Measurements from ENCODE around the gene YAF2.

YAF2 gene, protein sequence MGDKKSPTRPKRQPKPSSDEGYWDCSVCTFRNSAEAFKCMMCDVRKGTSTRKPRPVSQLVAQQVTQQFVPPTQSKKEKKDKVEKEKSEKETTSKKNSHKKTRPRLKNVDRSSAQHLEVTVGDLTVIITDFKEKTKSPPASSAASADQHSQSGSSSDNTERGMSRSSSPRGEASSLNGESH

GRCh38 chr12:42238240-42239140 is at the start of gene YAF2:
TSS of gene YAF2 (minus strand) at chr12:42238248. CDS start at chr12:42238180, 68 bp downstream.
- peak; percentile 79 for DNase-seq

GRCh38 chr12:42286741-42287140 is 48.7 kb upstream of the YAF2 start:
- DNase-seq = no peak

- no peak for DNase-seq
Measured at GRCh38 chr12:42285431-42285830, 47.4 kb upstream of the YAF2 start.

- DNase-seq = no peak
Measured at GRCh38 chr12:42284876-42285275, 46.8 kb upstream of the YAF2 start.

DNA sequence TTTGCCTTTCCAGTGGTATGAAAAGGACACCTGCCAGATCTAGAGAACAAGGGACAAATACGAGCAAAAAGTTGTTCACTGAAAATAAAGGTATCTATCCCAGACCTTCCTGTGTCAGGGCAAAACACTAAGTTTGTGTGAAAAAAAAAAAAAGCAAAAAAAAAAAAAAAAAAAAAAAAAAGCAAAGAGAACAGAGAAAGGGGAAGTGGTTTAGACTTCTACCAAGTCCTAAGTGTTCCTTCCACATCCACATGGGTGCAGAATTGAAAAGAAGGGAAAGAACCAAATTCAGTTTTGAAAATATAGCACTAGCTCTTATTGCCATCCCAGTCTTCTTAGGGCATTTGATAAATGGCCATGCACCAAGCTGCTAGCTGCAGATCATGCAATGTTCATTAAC is 46.1 kb upstream of the YAF2 start:
- DNase-seq = no peak

- DNase-seq = no peak
Measured at GRCh38 chr12:42283739-42284138, 45.7 kb upstream of the YAF2 start.

GRCh38 chr12:42282294-42282693 is 44.2 kb upstream of the YAF2 start:
- DNase-seq = no peak

DNA sequence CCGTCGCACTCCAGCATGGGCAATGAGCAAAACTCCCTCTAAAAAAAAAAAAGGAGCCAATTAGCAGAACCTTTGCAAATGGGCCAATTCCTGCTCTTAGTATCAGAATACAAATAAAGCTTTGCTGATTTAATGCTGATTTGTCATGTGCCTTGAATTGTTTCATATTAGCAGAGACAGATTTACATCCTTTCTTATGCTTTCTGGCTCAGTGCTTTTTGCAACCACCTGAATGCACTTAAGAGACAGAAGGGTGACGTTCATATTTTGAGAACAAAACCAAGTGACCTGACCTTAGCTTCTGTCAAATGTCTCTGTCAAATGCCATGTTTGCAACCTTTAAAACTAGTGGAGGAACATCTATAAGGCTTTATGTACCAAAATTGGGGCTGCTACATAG is 43.8 kb upstream of the YAF2 start:
- no peak for DNase-seq

DNA sequence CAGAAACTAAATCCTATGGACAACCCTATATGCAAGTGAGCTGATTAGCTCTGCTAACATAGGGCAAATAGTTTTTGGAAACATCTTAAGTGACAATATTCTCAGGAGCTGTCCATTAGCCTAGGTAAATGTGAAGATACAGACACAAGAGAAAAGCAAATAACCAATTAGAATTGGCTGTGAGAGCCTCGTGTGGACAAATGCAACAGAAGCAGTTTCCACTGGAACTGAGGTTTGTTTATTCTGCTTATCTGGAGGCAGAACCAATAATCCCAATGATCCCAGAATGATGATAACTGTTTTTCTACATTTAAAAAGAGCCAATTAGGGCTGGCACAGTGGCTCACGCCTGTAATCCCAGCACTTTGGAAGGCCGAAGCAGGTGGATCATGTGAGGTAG is 43.2 kb upstream of the YAF2 start:
- no peak for DNase-seq

DNA sequence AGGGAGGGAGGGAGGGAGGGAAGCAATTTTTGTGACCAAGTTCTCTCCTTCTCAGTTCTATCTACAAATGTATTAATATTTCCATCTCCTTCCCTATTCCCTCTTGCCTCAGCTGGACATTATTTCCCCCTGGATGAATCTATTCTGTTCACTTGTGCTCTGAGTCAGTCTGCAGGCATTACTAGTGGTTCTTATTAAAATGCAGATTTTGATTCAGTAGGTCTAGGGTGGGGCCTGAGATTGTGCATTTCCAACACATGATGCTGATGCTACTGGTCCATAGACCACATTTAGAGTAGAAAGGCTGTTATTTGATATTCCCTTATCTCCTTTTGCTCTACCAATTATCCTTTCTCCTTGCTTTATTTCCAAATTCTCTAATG is 40.1 kb upstream of the YAF2 start:
- DNase-seq = no peak

GRCh38 chr12:42277396-42278127 is 39.5 kb upstream of the YAF2 start:
- DNase-seq = no peak

DNA sequence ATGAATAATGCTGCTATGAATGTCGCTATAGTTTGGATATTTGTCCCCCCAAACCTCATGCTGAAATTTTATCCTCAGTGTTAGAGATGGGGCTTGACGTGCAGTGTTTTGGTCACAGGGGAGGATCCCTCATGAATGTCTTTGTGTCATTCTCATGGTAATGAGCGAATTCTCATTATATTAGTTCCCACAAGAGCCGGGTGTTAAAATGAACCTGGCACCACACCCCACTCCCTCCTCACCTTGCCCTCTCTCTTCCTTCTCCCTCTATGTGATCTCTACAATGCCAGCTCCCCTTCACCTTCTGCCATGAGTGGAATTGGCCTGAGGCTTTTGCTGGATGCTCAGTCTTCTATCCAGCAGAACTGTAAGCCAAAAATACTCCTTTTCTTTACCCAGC is 37.5 kb upstream of the YAF2 start:
- DNase-seq = no peak

GRCh38 chr12:42273706-42274105 is 35.7 kb upstream of the YAF2 start:
- DNase-seq = no peak

DNA sequence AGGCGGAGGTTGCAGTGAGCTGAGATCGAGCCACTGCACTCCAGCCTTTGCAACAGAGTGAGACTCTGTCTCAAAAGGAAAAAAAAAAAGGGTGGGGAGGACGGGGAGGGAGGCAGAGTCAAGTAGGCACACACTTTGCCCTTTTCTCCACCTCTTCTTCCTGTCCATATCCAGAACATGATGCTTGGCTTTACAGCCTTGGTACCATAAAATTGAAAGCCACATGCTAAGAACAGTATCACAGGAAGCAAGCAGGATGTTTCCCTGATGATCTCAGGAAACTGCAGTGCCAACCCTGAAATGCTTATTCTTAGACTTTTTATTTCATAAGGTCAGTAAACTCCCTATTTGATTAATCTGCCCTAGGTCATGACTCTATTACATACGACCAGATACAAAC is 32.5 kb upstream of the YAF2 start:
- no peak for DNase-seq

GRCh38 chr12:42267413-42268190 is 29.6 kb upstream of the YAF2 start:
- no peak for DNase-seq

GRCh38 chr12:42266579-42267230 is 28.7 kb upstream of the YAF2 start:
- no peak for DNase-seq

DNA sequence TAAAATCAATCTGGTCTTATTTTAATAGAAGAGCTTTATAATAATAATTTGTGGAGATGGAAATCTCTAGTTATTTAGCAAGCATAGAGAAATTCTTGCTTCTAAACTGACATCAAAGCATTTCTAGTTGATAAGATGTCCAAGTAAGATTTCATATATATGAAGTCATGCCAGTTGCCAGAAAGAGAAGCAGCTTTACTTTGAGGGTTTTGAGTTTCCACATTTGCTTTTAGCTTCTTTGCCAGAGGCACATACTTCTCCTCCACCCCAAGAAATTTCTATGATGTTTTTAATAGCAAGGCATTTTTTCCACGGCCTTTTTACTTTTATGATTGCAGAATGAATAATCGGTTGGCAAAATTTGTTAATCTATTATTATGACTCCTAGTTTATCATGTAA is 24.2 kb upstream of the YAF2 start:
- DNase-seq = no peak

DNA sequence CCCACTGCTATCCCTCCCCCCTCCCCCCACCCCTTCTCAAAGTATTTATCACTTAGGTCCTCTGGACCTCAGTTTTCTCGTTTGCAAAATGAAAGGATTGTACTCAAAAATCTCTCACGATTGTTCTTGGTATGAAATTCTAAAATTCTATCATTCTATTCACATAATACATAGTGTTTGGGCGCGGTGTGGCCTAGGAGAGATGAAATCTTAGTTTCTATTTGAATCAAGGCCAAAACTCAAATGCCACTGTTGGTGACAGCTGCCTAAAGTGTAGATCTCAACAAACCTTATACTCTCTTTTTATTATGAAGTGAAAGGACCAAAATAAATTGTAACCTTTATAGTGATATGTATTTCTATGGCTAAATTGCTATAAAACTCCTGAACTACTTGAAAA is 23.7 kb upstream of the YAF2 start:
- no peak for DNase-seq

DNA sequence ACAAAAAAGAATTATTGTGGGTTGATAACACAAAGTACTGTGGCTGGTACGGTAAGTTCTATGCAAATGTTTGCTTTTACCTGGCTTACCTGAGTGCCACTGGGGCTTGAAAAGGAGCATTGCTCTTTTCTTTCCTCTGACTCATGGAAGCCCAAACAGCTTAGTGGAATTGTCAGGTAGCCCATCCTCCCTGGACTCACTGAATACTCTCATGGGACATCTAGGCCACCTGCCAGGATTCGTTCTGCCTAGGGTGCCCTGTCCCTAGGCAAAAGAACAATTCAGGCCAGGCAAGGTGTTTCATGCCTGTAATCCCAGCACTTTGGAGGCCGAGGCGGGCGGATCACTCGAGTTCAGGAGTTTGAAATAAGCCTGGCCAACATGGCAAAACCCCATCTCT is 22.5 kb upstream of the YAF2 start:
- no peak for DNase-seq

GRCh38 chr12:42259699-42260098 is 21.7 kb upstream of the YAF2 start:
- no peak for DNase-seq

DNA sequence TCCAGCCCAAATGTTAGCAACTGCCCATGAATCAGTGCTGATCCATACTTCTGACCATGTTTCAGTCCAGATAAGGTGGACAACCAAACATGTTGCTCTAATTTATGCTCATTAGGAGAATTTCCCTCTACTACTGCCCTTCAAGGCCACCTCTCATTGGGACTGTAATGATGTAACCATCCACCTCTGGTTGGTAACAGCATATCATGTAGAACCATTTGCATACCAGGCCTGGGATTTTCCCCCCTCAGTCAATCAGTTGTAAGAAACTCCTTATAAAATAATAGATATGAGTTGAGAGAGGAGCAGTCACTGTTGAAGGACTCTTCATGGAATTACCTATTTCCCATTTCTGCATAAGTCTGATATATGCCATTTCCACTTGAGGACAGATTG is 17.8 kb upstream of the YAF2 start:
- no peak for DNase-seq

DNA sequence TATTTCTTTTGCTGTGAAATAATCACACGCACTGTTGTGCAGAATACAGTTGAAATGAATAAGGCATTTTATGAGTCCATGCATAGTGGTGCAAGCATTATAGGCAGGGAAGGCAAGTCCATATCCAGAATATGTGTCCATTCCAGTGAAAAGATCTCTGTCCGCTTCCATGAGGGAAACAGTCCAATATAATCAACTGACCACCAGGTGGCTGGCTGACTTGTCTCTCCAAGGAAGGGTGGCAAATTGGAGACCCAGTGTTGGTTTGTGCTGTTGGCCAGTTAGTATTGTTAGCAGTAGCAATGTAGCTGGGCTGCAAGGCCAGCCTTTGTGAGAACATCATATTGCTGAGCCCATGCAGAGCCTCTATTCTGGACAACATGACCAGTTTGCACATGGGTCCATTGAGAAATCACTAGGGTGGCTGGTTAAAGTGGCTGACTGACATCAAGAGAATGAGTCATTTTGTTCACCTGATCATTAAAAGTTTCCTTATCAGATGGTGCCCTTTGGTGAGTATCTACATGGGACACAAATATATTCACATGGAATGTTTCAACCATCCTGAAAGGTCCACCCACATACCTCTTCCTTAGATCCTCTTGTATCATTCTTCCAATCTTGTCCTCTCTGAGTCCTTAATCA is 17.3 kb upstream of the YAF2 start:
- no peak for DNase-seq

All from activated effector memory CD4-positive, alpha-beta T cell treated with Interleukin-2 at 50 U/mL for 16 hours (primary cell).